22Rv1 (cell line): ENCODE results near the gene PYGO2.

Source experiments
- ZFX ChIP-seq: fragments of 450-650 bp; IDR thresholded peaks from 2 replicates; pipeline ENCODE4 v1.6.1; 2017; ENCODE audit warnings: antibody characterized with exemption, borderline replicate concordance
- TF ChIP-seq, protein P1 (sequence below): fragments of 450-650 bp; IDR thresholded peaks from 2 replicates; pipeline ENCODE4 v1.5.1; 2017; ENCODE audit warnings: mild to moderate bottlenecking

DNA sequence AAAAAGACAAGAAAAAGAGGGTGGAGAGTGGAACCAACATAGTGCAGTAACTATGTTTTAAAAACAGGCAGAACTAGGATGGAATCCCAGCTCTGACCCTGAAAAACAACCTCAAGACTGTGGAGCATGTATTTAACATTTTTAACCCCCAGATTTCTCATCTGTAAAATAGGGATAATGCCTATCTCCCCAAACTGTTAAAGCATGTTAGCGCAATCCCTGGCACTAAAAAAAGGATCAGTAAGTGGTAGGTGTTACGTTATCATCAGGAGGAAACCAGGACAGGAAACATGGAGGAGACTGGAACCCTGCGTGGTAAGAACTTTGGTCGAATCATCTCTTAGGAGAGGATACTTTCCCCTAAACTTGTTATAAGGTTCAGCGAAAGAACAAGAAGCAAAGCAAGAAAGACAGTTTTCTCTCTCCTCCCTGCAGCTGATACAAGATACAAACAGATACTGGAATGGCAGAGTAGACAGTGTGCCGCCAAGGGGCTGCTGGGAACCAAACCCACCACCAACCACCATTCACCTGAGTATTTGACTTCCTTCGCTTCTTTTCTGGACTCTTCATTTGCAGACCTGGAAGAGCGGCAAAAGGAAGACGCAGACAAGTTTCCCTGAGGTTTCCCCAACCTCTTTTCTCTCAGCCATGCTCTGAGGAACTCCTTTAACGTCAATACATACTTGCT, 991 bp downstream of the PYGO2 start:
- TF ChIP-seq, protein P1, sequence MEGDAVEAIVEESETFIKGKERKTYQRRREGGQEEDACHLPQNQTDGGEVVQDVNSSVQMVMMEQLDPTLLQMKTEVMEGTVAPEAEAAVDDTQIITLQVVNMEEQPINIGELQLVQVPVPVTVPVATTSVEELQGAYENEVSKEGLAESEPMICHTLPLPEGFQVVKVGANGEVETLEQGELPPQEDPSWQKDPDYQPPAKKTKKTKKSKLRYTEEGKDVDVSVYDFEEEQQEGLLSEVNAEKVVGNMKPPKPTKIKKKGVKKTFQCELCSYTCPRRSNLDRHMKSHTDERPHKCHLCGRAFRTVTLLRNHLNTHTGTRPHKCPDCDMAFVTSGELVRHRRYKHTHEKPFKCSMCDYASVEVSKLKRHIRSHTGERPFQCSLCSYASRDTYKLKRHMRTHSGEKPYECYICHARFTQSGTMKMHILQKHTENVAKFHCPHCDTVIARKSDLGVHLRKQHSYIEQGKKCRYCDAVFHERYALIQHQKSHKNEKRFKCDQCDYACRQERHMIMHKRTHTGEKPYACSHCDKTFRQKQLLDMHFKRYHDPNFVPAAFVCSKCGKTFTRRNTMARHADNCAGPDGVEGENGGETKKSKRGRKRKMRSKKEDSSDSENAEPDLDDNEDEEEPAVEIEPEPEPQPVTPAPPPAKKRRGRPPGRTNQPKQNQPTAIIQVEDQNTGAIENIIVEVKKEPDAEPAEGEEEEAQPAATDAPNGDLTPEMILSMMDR: no peak
- TF ChIP-seq ZFX: no peak
